Measurements from ENCODE around the gene KIRREL3.

KIRREL3 gene

GRCh38 chr11:126782810-126783209, 217.8 kb downstream of the KIRREL3 start:
- no peak for DNase-seq (ENCODE audit: low read depth)

DNA sequence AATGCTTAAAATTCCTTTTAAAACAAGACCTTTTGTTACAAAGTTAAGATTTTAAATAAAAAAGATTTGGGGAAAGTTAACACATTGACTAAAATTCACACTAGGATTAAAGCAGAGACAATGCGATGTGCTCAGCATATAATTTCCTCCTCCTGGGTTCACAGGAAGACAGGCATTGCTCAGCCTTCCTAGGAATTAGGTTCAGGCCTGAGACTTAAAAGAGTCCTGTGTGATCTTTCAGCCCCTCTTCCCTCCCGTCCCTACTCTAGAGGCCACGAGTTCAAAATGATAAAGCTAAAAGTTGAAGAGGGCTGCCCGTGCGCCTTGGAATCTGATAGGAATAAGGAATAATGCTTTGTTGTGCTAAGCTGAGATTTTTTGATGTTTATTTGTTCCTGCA, 218.6 kb downstream of the KIRREL3 start:
- DNase-seq (ENCODE audit: low read depth) = no peak

GRCh38 chr11:126776119-126776518, 224.5 kb downstream of the KIRREL3 start:
- no peak for DNase-seq (ENCODE audit: low read depth)

DNA sequence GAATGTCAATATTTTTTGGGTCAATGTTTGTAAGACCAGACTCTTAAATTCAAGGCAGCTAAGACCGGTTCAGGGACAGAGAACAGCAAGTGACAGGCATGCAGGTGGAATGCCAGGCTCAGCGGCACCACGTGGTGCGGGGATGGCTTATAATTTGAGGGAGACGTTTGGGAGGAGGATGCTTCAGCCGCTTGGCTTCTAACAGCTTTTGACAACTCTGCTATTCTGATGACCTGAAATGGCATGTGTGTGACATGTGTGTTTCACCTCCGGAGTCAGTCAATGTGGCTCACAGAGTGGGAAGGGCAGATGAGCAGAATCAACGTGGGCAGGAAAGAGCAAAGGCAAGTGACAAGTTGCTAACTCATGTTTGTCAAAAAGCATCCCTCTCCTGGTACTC, 228.3 kb downstream of the KIRREL3 start:
- no peak for DNase-seq (ENCODE audit: low read depth)

GRCh38 chr11:126768702-126769101, 231.9 kb downstream of the KIRREL3 start:
- no peak for DNase-seq (ENCODE audit: low read depth)

- DNase-seq (ENCODE audit: low read depth) = no peak
These were observed 234.1 kb downstream of the KIRREL3 start for GRCh38 chr11:126766440-126766839.

DNA sequence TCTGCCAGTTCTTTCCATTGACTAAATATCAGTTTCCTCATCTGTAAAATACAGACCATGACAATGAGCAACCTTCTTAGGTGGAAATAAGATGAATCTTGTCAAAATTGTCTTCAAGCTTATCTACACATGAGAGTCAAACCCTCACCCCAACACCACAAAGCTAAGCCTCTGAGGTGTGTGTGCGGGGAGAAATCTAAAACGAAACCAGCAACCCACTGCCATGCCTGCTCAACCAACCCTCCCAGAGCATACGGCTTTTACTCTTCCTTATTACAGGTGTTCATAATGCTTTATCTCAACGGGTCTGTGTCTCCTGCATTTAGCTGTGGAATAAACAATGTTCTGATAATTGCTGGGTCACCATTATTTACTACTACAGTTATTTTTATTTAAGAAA, 235.4 kb downstream of the KIRREL3 start:
- DNase-seq (ENCODE audit: low read depth) = no peak

GRCh38 chr11:126764231-126764630, 236.3 kb downstream of the KIRREL3 start:
- DNase-seq (ENCODE audit: low read depth) = no peak

DNA sequence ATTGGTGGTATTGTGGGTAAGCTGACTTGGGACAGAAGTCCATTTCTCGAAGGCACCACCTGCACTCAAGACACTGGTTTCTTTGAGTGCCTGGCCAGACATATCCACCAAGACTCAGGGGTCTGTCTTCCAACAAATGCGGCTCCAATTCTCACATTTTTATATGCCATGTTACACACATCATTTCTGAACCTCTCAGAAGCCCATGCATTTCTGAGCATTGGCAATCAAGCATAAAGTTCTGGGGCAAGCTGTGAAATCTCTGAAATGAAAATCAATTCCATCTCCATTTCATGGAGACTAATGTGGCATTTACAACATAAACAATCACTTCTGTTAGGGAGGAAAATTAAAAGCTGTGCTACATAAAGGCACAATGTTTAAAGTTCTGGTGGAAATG, 243.7 kb downstream of the KIRREL3 start:
- DNase-seq (ENCODE audit: low read depth) = no peak

- DNase-seq (ENCODE audit: low read depth) = no peak
These were observed 244.1 kb downstream of the KIRREL3 start for GRCh38 chr11:126756421-126756820.

GRCh38 chr11:126755526-126755925, 245.0 kb downstream of the KIRREL3 start:
- DNase-seq (ENCODE audit: low read depth) = no peak

DNA sequence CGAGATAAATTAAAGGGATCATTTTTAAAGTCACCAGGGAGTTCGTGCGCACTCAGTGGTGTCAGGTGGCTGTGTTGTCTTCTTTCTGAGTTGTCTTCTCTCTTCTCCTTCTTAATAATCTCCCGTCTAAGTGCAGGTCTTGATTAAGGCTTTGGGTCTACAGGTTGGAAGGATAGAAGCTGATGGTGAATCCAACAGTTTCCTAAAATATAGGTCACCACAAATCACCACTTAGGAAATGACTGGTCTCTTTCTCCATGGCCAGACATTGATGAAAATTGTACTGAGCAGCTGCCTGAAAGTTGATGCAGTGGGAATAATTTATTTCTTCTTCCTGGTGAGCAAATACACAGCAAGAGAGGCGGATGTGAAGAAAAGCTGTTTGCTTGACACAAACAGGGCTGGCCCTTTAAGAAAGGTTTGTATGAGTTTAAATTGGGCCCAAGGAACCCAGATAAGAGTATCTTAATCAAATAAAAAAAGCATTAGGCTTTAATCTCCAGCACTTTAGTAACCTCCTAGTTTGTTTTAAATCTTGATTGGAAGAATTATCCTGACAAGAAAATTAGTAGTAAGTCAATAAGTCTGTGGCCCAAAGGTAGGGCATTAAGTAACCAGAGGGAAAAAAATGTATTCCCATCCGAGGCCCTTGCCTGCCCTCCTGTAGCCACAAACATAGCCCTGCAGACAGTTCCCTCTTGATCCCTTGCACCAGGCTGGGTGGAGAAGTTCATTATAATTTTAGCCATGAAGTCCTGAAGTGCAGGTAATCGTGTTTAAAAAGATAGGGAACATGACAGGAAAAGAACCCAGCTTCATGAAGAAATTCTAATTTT, 245.8 kb downstream of the KIRREL3 start:
- DNase-seq (ENCODE audit: low read depth) = no peak

DNA sequence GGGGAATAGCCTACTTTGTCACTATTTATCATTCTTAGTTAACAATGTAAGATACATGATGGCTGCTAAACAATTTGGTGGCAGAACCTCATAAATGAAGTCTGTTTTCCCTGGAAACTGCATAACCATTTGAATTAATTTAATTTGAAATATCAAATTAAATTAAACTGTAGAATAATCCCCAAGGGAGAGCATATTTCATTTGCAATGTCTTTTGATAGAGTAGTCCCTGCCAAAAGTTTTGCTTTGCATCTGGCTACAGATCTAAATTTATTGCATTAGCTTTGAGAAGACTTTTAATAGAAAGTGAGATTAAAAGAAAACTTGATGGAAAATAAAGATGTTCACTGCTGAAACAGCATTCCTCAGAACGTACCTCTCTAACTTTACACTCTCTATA, 246.6 kb downstream of the KIRREL3 start:
- DNase-seq (ENCODE audit: low read depth) = no peak

- no peak for DNase-seq (ENCODE audit: low read depth)
These were observed 249.3 kb downstream of the KIRREL3 start for GRCh38 chr11:126751242-126751641.

- no peak for DNase-seq (ENCODE audit: low read depth)
These were observed 251.8 kb downstream of the KIRREL3 start for GRCh38 chr11:126748793-126749192.

DNA sequence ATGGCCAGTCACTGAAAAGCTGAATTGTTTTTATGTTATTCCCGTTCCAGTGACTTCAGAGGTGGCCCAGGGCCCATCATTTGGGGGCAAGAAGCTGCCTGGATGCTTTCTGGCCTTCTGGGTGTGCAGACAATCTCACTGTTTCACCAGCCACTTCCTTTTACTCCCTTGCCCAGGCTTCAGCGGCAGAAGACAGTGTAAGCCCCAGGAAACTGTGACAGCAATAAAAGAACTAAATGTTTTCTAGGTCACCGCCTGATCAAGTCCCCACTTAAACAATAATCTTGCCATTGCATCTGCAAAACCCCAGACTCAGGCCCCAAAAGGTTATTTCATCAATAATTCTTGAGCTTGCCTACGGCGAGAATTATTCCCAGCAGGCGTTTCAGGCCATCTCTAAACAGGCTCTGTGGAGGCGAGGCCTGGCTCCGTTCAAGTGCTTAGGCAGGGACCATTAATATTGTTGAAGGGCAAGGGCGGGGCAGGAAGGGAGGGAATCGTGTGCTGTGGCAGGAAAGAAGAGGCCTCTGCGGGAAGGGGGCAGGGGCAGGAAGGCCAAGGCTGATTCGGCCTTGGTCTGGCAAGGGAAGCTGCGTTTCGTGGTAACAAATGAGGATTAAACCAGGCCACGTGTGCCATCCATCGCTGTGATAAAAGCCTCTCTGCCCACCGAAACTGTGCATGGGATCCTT, 252.3 kb downstream of the KIRREL3 start:
- no peak for DNase-seq (ENCODE audit: low read depth)

DNA sequence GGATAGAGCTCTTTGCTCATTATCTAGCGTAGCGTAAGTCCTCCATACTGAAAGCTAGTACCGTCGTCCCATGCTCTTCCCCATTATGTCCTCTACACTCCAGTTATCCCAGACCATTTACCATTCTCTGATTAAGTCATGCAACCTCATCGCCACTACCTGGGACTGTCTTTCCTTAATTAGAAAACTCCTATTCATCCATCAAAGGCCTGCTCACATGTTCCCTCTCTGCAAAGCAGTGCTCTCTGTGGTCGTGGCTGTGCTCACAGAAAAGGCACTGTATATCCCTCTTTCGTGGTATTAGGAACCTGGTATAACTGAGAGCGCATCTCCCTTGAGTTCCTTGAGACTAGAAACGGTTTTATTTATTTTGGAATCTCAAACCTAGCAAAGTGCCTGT, 253.3 kb downstream of the KIRREL3 start:
- no peak for DNase-seq (ENCODE audit: low read depth)

- no peak for DNase-seq (ENCODE audit: low read depth)
These were observed 254.1 kb downstream of the KIRREL3 start for GRCh38 chr11:126746443-126746842.

DNA sequence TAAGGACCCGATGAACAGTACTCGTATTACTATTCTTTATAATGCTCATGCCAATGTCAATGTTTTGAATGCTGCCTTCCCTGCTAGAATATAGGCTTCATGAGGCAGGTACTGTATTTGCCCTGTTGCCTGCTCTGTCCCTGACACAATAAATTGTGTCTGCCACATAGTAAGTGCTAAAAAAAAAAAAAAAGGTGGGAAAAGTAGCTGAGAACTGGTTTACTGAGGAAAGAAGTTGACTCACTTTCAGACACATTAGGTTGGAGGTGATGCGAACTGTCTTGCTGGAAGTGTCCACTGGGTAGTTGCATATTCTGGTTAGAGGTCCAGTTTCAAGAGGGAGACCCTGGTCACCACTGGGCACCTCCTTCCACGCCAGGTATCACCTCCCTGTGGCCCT, 255.9 kb downstream of the KIRREL3 start:
- DNase-seq (ENCODE audit: low read depth) = no peak

DNA sequence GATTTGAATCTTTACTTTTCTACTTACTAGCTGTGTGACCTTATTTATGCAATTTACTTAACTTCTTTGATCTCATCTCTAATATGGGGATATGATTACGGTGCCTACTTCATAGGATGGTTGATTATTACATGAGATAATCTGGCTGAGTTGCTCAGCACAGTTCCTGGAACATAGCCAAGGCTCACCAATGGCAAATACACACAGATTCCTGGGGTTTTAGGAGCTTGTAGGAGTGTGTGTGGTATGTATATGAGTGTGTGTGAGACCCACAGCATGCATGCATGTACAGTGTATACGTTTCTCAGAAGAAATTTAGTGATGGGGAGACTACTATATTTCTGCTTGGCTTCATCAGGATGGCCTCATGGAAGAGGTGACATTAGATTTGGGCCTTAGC, 256.9 kb downstream of the KIRREL3 start:
- no peak for DNase-seq (ENCODE audit: low read depth)

GRCh38 chr11:126742582-126742981, 258.0 kb downstream of the KIRREL3 start:
- DNase-seq (ENCODE audit: low read depth) = no peak

GRCh38 chr11:126740846-126741245, 259.7 kb downstream of the KIRREL3 start:
- no peak for DNase-seq (ENCODE audit: low read depth)

GRCh38 chr11:126739499-126740145, 260.9 kb downstream of the KIRREL3 start:
- no peak for DNase-seq (ENCODE audit: low read depth)
